HL-60 (cell line): Measurements from ENCODE around the gene STOML1.

Experiments used
- DNase-seq, 2 experiments: peaks; one replicate each; pipeline ENCODE4 v3.0.0-alpha.2; 2010 to 2020; ENCODE audit warnings: low read depth in 1 of 2, low spot score in 1 of 2
- H3K27ac ChIP-seq: fragments of 250-450 bp; sonication (Bioruptor Pico); replicated peaks from 2 replicates; pipeline ENCODE4 v1.5.1; 2020; ENCODE audit warnings: mild to moderate bottlenecking, moderate library complexity
- H3K27me3 ChIP-seq: fragments of 250-450 bp; sonication (Bioruptor Pico); 2 replicates; pipeline ENCODE4 v1.5.1; 2021; ENCODE audit warnings: mild to moderate bottlenecking, moderate library complexity; ENCODE audit not compliant: insufficient read depth, poor library complexity, severe bottlenecking
- H3K4me3 ChIP-seq: replicated peaks from 2 replicates; pipeline ENCODE4 v1.5.1; 2011; ENCODE audit warnings: mild to moderate bottlenecking, control low read depth, low read length; ENCODE audit not compliant: insufficient read depth
- CTCF ChIP-seq: IDR thresholded peaks from one replicate; pipeline ENCODE4 v1.5.1; 2011; ENCODE audit warnings: low read length, control low read depth, inconsistent platforms; ENCODE audit not compliant: insufficient read depth
- GABPA ChIP-seq: IDR thresholded peaks from 2 replicates; pipeline ENCODE4 v1.6.1; 2012; ENCODE audit warnings: low read depth
- POLR2AphosphoS5 ChIP-seq: IDR thresholded peaks from 2 replicates; pipeline ENCODE4 v1.6.1; 2012; ENCODE audit warnings: low read depth
- REST ChIP-seq: IDR thresholded peaks from 2 replicates; pipeline ENCODE4 v1.6.1; 2012; ENCODE audit warnings: low read depth; ENCODE audit not compliant: insufficient replicate concordance
- SPI1 ChIP-seq: IDR thresholded peaks from 2 replicates; pipeline ENCODE4 v1.6.1; 2012; ENCODE audit warnings: low read depth, mild to moderate bottlenecking, borderline replicate concordance

STOML1 gene

GRCh38 chr15:74039656-74040010 is 47.5 kb upstream of the STOML1 start:
- Histone ChIP-seq H3K27ac (no peak overlapping the region), H3K4me3 (no peak overlapping the region)
- TF ChIP-seq POLR2AphosphoS5, result no peak
- TF ChIP-seq GABPA, result no peak
- no peak for TF ChIP-seq CTCF
- TF ChIP-seq SPI1, result no peak
- TF ChIP-seq REST, result no peak

GRCh38 chr15:74038707-74039655 is 46.9 kb upstream of the STOML1 start:
- no peak for DNase-seq
- TF ChIP-seq REST (no peak), SPI1 (no peak), GABPA (no peak), CTCF (no peak), POLR2AphosphoS5 (no peak)
- Histone ChIP-seq H3K27ac (no peak overlapping the region), H3K4me3 (no peak overlapping the region), H3K27me3 (no peaks in the 10 kb centered on the region)

More at GRCh38 chr15:74039656-74040010, 47.5 kb upstream of the STOML1 start:
- no peak for DNase-seq
- H3K27me3 ChIP-seq, result no peaks in the 10 kb centered on the region

GRCh38 chr15:74037171-74038117 is 45.3 kb upstream of the STOML1 start:
- H3K4me3 ChIP-seq, result no peak overlapping the region
- H3K27me3 ChIP-seq, result no peaks in the 10 kb centered on the region
- H3K27ac ChIP-seq, result no peak overlapping the region
- no peak for DNase-seq
- no peak for TF ChIP-seq REST
- TF ChIP-seq POLR2AphosphoS5, result 0 out of 2 replicates have a peak, but pooled peaks have one; percentile 15
